Pancreas (tissue), 10 donors: ENCODE measurements around the gene SCARB1. TPM values are rescaled to one million over a fixed set of nuclear protein-coding genes. Genes with fewer than 3 reads are reported as not detected.

ENCODE experiments used
- ATAC-seq, 4 donors: fragments of 200-7000 bp; cut with Tn5 transposase; one replicate each; pipeline versions ENCODE4 v1.8.0 to v1.9.1; 2020; ENCODE audit warnings: mild to moderate bottlenecking in 4 of 4, moderate library complexity in 4 of 4
- DNase-seq, 6 donors: peaks; one replicate each; pipeline ENCODE4 v3.0.0-alpha.2; 2020
- FAIRE-seq: peaks from 2 replicates; lab custom pipeline; 2012; peaks lifted over from hg19 to GRCh38; lab: Jason Lieb, UNC
- H3K27ac ChIP-seq, 4 donors: fragments of 200-600 bp; sonication (generic); 1 replicate in 3 of 4; 2 replicates in 1 of 4; pipeline versions ENCODE4 v1.5.0 to v1.8.0; 2020
- H3K27me3 ChIP-seq, 4 donors: fragments of 200-600 bp; one replicate each; pipeline ENCODE4 v1.8.0; 2021
- H3K36me3 ChIP-seq, 3 donors: fragments of 200-600 bp; sonication (generic) in 1 of 3; one replicate each; pipeline versions ENCODE4 v1.5.0 to v1.8.0; 2020 to 2021
- H3K4me1 ChIP-seq, 3 donors: fragments of 200-600 bp; one replicate each; pipeline ENCODE4 v1.8.0; 2021
- H3K4me3 ChIP-seq, 4 donors: fragments of 200-600 bp; sonication (generic) in 2 of 4; one replicate each; pipeline versions ENCODE4 v1.5.0 to v1.8.0; 2020 to 2021
- H3K9me3 ChIP-seq, 4 donors: fragments of 200-600 bp; one replicate each; pipeline ENCODE4 v1.8.0; 2021
- CTCF ChIP-seq, 4 donors: fragments of 200-600 bp; sonication (generic) in 3 of 4; IDR thresholded peaks; one replicate each; pipeline versions ENCODE4 v1.5.0 to v1.8.0; 2021; ENCODE audit warnings: antibody characterized with exemption in 4 of 4
- WGBS, 2 donors: extraction: QIAGEN DNeasy Blood & Tissue Kit; methylation state at CpG; one replicate each; pipeline ENCODE4 v1.1.7; 2013; 5-methylcytosine and 5-hydroxymethylcytosine counted together
- intact Hi-C, 3 donors: fragments of 100-400 bp; cut with DNase I; formaldehyde crosslinking; loops; one replicate each; pipeline versions ENCODE4 v1.11.1 to v1.14.2; 2022
- polyA plus RNA-seq, 2 donors: library from polyadenylated mRNA; stranded (reverse); fragments of 200-250 nt; gene quantifications; one replicate each; pipeline ENCODE4 v1.2.3, GENCODE V29; 2013
- total RNA-seq, 6 donors: library from RNA; stranded (reverse); fragmentation: NEBNext Ultra II Directional in 4 of 6; extraction: Animal tissue kit (Norgen Biotek cat#: 25700) in 4 of 6; gene quantifications; one replicate each; pipeline versions ENCODE4 v1.2.1 to v1.2.4, GENCODE V29; 2021 to 2023
- donor health status: healthy with polysubstance abuse.
- donor health status: DM: no; HTN: no; CAD: no; lungs with moderate emphysema.
- donor health status: DM: no; HTN: no; CAD: no.
- donor health status: control.
- donor health status: control.
- donor health status: Bipolar disorder and iron deficiency.
- donor health status: DM: yes; HTN: yes; CAD: no.
- donor health status: DM: no; HTN: no; CAD: no.
- donor health status: DM: no; HTN: no; CAD: no.
- donor health status: DM: yes; HTN: yes; CAD: no.

Gene SCARB1
- total and polyA plus RNA-seq, 8 donors, result 4.7 to 14.7 (median 9.6) TPM

- Histone ChIP-seq H3K4me3 (no peak overlapping the region), H3K36me3 (no peaks in the 10 kb centered on the region), H3K27me3 (no peaks in the 10 kb centered on the region), H3K4me1 (peaks cover 13 to 18% (median 13%) of the 10 kb centered on the region in 3 donors), H3K27ac (no peak overlapping the region), H3K9me3 (no peaks in the 10 kb centered on the region)
- no peak for TF ChIP-seq CTCF (IDR thresholded peaks at IDR 0.05)
- DNase-seq (no peak), ATAC-seq (peak in 1 of 4 donors; percentile 5), FAIRE-seq (no peak)
- intact Hi-C loops, result no loop called here
- 77 to 79% methylated on average over 16 of the region's 16 CpGs for WGBS, 2 donors
Observed at GRCh38 chr12:124842800-124843510, 20.7 kb downstream of the SCARB1 start.

GRCh38 chr12:124842073-124842749, 21.5 kb downstream of the SCARB1 start:
- intact Hi-C loops, result no loop called here
- Histone ChIP-seq H3K36me3 (no peaks in the 10 kb centered on the region), H3K27ac (no peak overlapping the region), H3K4me3 (no peak overlapping the region), H3K9me3 (no peaks in the 10 kb centered on the region), H3K4me1 (peaks cover 6 to 18% (median 12%) of the 10 kb centered on the region in 3 donors), H3K27me3 (no peaks in the 10 kb centered on the region)
- ATAC-seq, result no peak
- FAIRE-seq, result no peak
- TF ChIP-seq CTCF (IDR thresholded peaks at IDR 0.05), result no peak
- DNase-seq, result peak in 1 of 6 donors; percentile 41
- 70 to 74% methylated on average over 14 of the region's 14 CpGs for WGBS, 2 donors

GRCh38 chr12:124841558-124841945, 22.1 kb downstream of the SCARB1 start:
- TF ChIP-seq CTCF (IDR thresholded peaks at IDR 0.05), result no peak
- FAIRE-seq (no peak), ATAC-seq (no peak), DNase-seq (no peak)
- Histone ChIP-seq H3K9me3 (no peaks in the 10 kb centered on the region), H3K4me1 (peaks cover 4 to 14% (median 12%) of the 10 kb centered on the region in 3 donors), H3K36me3 (no peaks in the 10 kb centered on the region), H3K4me3 (no peak overlapping the region), H3K27ac (no peak overlapping the region), H3K27me3 (no peaks in the 10 kb centered on the region)
- WGBS, 2 donors, result 95 to 96% methylated on average over 7 of the region's 7 CpGs
- intact Hi-C loops, result no loop called here

GRCh38 chr12:124837958-124838803, 25.5 kb downstream of the SCARB1 start:
- Histone ChIP-seq H3K9me3 (no peaks in the 10 kb centered on the region), H3K27ac (peak overlapping the region; percentile 48 to 78 (median 64)), H3K27me3 (no peaks in the 10 kb centered on the region), H3K4me3 (no peak overlapping the region), H3K4me1 (peaks cover 4 to 14% (median 12%) of the 10 kb centered on the region in 3 donors), H3K36me3 (no peaks in the 10 kb centered on the region)
- peak in 5 of 6 donors; percentile 66 to 91 (median 86) for DNase-seq
- ATAC-seq, result peak; percentile 87 to 90 (median 88)
- FAIRE-seq, result no peak
- intact Hi-C loops, result no loop called here
- no peak for TF ChIP-seq CTCF (IDR thresholded peaks at IDR 0.05)
- 32 to 40% methylated on average over 16 of the region's 16 CpGs for WGBS, 2 donors
